Parathyroid adenoma (tissue), 2 donors: ENCODE results near the gene NGEF.
"Not testable (repeated sequence)": the region's sequence is repeated elsewhere in the genome, so short reads cannot be mapped to it uniquely, and the experiment has no call there.

Experiments
- H2AFZ ChIP-seq: fragments of 300-600 bp; sonication (generic); one replicate; pipeline ENCODE4 v1.7.0; 2017; ENCODE audit warnings: antibody characterized with exemption, mild to moderate bottlenecking
- H3K27ac ChIP-seq: fragments of 300-600 bp; sonication (generic); one replicate; pipeline ENCODE4 v1.7.0; 2017
- H3K27me3 ChIP-seq: fragments of 300-600 bp; sonication (generic); one replicate; pipeline ENCODE4 v1.7.0; 2017; ENCODE audit warnings: low read length; ENCODE audit not compliant: control insufficient read depth, insufficient read depth
- H3K36me3 ChIP-seq: fragments of 300-600 bp; sonication (generic); one replicate; pipeline ENCODE4 v1.7.0; 2017; ENCODE audit warnings: low read length; ENCODE audit not compliant: control insufficient read depth, insufficient read depth
- H3K4me1 ChIP-seq: fragments of 300-600 bp; sonication (generic); one replicate; pipeline ENCODE4 v1.7.0; 2017; ENCODE audit warnings: control low read depth
- H3K4me2 ChIP-seq: fragments of 300-600 bp; sonication (generic); one replicate; pipeline ENCODE4 v1.7.0; 2017; ENCODE audit warnings: low read length
- H3K4me3 ChIP-seq: fragments of 300-600 bp; sonication (generic); one replicate; pipeline ENCODE4 v1.7.0; 2017; ENCODE audit warnings: low read depth, low read length
- H3K79me2 ChIP-seq: fragments of 300-600 bp; sonication (generic); one replicate; pipeline ENCODE4 v1.7.0; 2017; ENCODE audit warnings: control low read depth
- H3K9ac ChIP-seq: fragments of 300-600 bp; sonication (generic); one replicate; pipeline ENCODE4 v1.7.0; 2017; ENCODE audit warnings: mild to moderate bottlenecking
- H3K9me3 ChIP-seq: fragments of 300-600 bp; sonication (generic); one replicate; pipeline ENCODE4 v1.7.0; 2017; ENCODE audit warnings: low read length; ENCODE audit not compliant: control insufficient read depth
- CTCF ChIP-seq: fragments of 300-600 bp; sonication (generic); IDR thresholded peaks from one replicate; pipeline ENCODE4 v1.7.0; 2017; ENCODE audit warnings: antibody characterized with exemption, mild to moderate bottlenecking
- donor health status: primary hyperparathyroidism.

Gene NGEF

GRCh38 chr2:232913903-232914302 lies 99.2 kb downstream of the NGEF start:
- Histone ChIP-seq H3K4me2 (no peak overlapping the region), H3K27me3 (no peaks in the 10 kb centered on the region), H3K36me3 (no peaks in the 10 kb centered on the region), H3K79me2 (no peaks in the 10 kb centered on the region), H3K9me3 (no peaks in the 10 kb centered on the region), H3K9ac (no peak overlapping the region), H2AFZ (no peak overlapping the region), H3K4me1 (no peaks in the 10 kb centered on the region), H3K27ac (no peak overlapping the region), H3K4me3 (no peak overlapping the region)
- no peak for TF ChIP-seq CTCF

- H3K9ac ChIP-seq: no peak overlapping the region
- no peaks in the 10 kb centered on the region for H3K79me2 ChIP-seq
- no peak overlapping the region for H3K27ac ChIP-seq
- H3K4me3 ChIP-seq: no peak overlapping the region
- TF ChIP-seq CTCF: no peak
- no peaks in the 10 kb centered on the region for H3K36me3 ChIP-seq
- H2AFZ ChIP-seq: no peak overlapping the region
- H3K27me3 ChIP-seq: no peaks in the 10 kb centered on the region
- H3K4me2 ChIP-seq: no peak overlapping the region
- H3K9me3 ChIP-seq: no peaks in the 10 kb centered on the region
- no peaks in the 10 kb centered on the region for H3K4me1 ChIP-seq
These were observed 101.3 kb downstream of the NGEF start for GRCh38 chr2:232911712-232912277.

GRCh38 chr2:232910376-232910775 lies 102.7 kb downstream of the NGEF start:
- Histone ChIP-seq H3K9me3 (no peaks in the 10 kb centered on the region), H3K27ac (no peak overlapping the region), H3K4me2 (no peak overlapping the region), H2AFZ (no peak overlapping the region), H3K4me1 (no peaks in the 10 kb centered on the region), H3K9ac (no peak overlapping the region), H3K36me3 (no peaks in the 10 kb centered on the region), H3K4me3 (no peak overlapping the region), H3K79me2 (no peaks in the 10 kb centered on the region), H3K27me3 (no peaks in the 10 kb centered on the region)
- no peak for TF ChIP-seq CTCF

GRCh38 chr2:232908695-232909094 lies 104.4 kb downstream of the NGEF start:
- Histone ChIP-seq H3K4me2 (peak overlapping the region; percentile 10), H3K9me3 (no peaks in the 10 kb centered on the region), H3K4me3 (no peak overlapping the region), H3K79me2 (no peaks in the 10 kb centered on the region), H2AFZ (no peak overlapping the region), H3K27ac (no peak overlapping the region), H3K27me3 (no peaks in the 10 kb centered on the region), H3K9ac (no peak overlapping the region), H3K36me3 (no peaks in the 10 kb centered on the region), H3K4me1 (no peaks in the 10 kb centered on the region)
- TF ChIP-seq CTCF: no peak

GRCh38 chr2:232907718-232908085 lies 105.4 kb downstream of the NGEF start:
- H3K36me3 ChIP-seq, H3K27me3 ChIP-seq, H3K9ac ChIP-seq, H3K4me1 ChIP-seq, H3K27ac ChIP-seq, H2AFZ ChIP-seq, H3K79me2 ChIP-seq, H3K9me3 ChIP-seq: not testable (repeated sequence)
- Histone ChIP-seq H3K4me3 (peak overlapping the region; percentile 27), H3K4me2 (peak overlapping the region; percentile 59)

GRCh38 chr2:232906867-232907717 lies 106.0 kb downstream of the NGEF start:
- not testable (repeated sequence) for H3K79me2 ChIP-seq, H3K9ac ChIP-seq, H3K36me3 ChIP-seq, H3K27me3 ChIP-seq, H2AFZ ChIP-seq, H3K9me3 ChIP-seq, H3K4me1 ChIP-seq, H3K27ac ChIP-seq
- Histone ChIP-seq H3K4me2 (peak overlapping the region; percentile 59), H3K4me3 (peak overlapping the region; percentile 27)
